Loucy (cell line): ENCODE results near the gene KLF16.

Source experiments
- EZH2phosphoT487 ChIP-seq: fragments of 200-600 bp; IDR thresholded peaks from 2 replicates; pipeline ENCODE4 v1.6.1; 2018; ENCODE audit warnings: antibody characterized with exemption, mild to moderate bottlenecking, moderate library complexity, borderline replicate concordance
- TF ChIP-seq, protein P1 (sequence below): fragments of 200-600 bp; sonication (generic); conservative IDR thresholded peaks from 2 replicates; pipeline ENCODE4 v1.5.1; 2014; ENCODE audit warnings: mild to moderate bottlenecking, antibody characterized with exemption, low read length

- TF ChIP-seq, protein P1, sequence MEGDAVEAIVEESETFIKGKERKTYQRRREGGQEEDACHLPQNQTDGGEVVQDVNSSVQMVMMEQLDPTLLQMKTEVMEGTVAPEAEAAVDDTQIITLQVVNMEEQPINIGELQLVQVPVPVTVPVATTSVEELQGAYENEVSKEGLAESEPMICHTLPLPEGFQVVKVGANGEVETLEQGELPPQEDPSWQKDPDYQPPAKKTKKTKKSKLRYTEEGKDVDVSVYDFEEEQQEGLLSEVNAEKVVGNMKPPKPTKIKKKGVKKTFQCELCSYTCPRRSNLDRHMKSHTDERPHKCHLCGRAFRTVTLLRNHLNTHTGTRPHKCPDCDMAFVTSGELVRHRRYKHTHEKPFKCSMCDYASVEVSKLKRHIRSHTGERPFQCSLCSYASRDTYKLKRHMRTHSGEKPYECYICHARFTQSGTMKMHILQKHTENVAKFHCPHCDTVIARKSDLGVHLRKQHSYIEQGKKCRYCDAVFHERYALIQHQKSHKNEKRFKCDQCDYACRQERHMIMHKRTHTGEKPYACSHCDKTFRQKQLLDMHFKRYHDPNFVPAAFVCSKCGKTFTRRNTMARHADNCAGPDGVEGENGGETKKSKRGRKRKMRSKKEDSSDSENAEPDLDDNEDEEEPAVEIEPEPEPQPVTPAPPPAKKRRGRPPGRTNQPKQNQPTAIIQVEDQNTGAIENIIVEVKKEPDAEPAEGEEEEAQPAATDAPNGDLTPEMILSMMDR: no peak
- no peak for TF ChIP-seq EZH2phosphoT487
Observed at GRCh38 chr19:1806184-1807029, 57.0 kb downstream of the KLF16 start.
